NOMO-1 treated with dmso at 0.1 percent for 144 hours (cell line): ENCODE data around the gene ICAM4.
"Not testable (repeated sequence)": the region's sequence is repeated elsewhere in the genome, so short reads cannot be mapped to it uniquely, and the experiment has no call there.

ENCODE experiments used
- DNase-seq: peaks from one replicate; lab custom pipeline; 2025; ENCODE audit not compliant: unreplicated experiment; lab: John Stamatoyannopoulos, UW

ICAM4 gene, protein sequence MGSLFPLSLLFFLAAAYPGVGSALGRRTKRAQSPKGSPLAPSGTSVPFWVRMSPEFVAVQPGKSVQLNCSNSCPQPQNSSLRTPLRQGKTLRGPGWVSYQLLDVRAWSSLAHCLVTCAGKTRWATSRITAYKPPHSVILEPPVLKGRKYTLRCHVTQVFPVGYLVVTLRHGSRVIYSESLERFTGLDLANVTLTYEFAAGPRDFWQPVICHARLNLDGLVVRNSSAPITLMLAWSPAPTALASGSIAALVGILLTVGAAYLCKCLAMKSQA

DNA sequence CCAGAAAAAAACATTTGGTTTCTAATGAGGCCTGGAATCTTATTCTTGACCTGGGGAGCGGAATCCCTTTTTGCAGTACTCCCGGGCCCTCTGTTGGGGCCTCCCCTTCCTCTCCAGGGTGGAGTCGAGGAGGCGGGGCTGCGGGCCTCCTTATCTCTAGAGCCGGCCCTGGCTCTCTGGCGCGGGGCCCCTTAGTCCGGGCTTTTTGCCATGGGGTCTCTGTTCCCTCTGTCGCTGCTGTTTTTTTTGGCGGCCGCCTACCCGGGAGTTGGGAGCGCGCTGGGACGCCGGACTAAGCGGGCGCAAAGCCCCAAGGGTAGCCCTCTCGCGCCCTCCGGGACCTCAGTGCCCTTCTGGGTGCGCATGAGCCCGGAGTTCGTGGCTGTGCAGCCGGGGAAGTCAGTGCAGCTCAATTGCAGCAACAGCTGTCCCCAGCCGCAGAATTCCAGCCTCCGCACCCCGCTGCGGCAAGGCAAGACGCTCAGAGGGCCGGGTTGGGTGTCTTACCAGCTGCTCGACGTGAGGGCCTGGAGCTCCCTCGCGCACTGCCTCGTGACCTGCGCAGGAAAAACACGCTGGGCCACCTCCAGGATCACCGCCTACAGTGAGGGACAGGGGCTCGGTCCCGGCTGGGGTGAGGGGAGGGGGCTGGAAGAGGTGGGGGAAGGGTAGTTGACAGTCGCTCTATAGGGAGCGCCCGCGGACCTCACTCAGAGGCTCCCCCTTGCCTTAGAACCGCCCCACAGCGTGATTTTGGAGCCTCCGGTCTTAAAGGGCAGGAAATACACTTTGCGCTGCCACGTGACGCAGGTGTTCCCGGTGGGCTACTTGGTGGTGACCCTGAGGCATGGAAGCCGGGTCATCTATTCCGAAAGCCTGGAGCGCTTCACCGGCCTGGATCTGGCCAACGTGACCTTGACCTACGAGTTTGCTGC lies at the start of gene ICAM4:
Gene ICAM4, plus strand, starts transcription at position 153 of the 935 bp plus-strand sequence. Its CDS starts 58 bp downstream, at position 211.
- peak; percentile 68 for DNase-seq

DNA sequence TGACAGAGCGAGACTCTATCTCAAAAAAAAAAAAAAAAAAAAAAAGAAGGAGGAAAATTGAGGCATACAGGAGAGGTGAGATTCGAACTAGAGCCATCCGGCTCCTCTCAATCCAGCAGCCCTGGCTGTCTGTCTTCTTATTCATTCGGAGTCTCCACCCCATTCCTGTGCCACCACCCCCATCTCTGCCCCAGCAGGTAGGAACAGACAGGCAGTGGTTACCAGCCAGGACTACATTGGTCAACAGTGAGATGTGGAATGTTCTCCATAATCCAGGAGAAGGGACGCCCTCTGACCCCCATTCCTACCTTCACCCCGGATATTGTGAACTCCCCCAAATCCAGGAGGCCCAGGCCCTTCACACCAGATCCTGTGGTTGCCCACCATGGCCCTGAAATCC lies 49.1 kb upstream of the ICAM4 start:
- DNase-seq = no peak

DNA sequence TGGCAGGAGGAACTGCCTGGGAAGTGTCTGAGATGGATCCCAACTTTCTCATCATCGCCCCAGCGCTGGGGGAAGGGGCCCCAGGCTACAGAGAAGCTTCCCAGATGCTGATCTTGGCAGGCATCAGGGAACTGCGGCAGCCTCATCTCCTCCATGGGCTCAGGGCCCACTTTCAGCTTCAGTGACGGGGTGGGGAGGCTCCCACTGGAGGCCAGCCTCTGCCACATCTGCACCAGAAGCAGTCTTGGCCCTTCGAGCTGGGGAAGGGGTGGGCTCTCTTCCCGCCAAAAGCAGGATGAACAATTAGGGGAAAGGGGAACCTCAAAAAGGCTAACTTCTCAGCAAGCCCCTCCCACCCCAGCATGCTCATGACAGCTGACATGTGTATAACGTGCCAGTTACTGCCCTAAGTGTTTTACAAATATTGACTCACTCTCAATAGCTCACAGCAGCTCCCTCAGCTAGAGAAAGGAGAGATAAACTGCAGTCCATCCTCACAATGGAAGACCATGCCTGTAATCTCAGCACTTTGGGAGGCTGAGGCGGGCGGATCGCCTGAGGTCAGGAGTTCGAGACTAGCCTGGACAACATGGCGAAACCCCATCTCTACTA lies 48.5 kb upstream of the ICAM4 start:
- DNase-seq = no peak

DNA sequence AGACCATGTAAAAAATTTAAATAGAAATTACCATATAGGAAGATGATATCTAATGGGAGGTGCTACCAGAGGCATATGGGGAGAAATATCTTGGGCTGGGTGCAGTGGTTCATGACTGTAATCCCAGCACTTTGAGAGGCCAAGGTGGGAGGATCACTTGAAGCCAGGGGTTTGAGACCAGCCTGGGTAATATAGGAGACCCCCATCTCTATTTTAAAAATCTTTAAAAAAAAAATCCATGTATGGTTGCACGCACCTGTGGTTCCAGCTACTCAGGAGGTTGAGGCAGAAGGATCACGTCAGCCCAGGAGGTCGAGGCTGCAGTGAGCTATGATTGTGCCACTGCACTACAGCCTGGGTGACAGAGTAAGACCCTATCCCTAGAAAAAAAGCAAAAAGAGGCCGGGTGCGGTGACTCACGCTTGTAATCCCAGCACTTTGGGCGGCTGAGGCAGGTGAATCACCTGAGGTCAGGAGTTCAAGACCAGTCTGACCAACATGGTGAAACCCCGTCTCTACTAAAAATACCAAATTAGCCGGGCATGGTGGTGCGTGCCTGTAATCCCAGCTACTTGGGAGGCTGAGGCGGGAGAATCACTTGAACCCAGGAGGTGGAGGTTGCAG lies 44.8 kb upstream of the ICAM4 start:
- DNase-seq = not testable (repeated sequence)

DNA sequence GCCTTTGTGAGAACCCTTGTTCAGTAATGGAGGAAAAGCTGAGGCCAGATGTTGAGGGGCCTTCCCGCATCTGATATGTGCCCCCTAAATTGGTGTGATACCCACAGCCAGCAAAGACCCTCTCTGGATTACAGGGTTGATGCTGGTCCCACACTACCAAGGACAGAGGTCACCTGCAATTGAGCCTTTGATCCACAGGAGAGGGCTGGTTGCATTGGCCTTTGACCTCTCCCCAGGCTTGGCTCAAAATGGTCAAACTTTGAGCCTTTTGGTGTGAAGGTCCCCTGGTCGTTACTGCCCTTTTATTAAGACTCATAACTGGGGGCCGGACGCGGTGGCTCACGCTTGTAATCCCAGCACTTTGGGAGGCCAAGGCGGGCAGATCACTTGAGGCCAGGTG lies 43.1 kb upstream of the ICAM4 start:
- no peak for DNase-seq

DNA sequence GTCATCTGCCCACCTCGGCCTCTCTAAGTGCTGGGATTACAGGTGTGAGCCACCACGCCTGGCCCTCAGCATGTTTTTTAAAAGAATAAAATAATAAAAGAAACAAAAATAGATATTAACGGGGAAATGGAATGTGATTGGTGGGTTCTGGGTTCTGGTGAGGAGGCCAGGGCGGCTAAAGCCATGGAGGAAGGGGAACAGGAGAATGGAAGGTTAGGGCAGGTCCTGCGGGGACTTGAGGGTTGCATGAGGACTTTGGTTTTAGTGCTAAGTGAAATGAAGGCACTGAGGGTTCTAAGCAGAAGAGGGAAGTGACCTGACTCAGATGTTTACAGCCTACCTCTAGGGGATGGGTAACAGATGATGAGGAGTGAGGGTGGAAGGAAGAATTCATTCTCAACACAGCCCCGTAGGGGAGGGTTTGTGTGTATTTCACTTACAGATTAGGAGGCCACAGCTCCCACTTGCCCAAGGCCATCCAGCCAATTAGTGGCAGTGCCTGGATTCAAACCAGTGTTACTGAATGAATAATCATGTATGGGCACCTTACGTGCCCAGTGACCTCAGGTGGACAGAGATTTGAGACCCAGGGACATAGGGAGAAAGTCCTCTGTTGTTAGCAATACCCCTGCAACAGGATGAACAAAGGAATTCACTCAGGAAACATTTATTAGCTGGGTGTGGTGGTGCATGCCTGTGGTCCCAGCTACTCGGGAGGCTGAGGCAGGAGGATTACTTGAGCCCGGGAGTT lies 41.4 kb upstream of the ICAM4 start:
- no peak for DNase-seq

DNA sequence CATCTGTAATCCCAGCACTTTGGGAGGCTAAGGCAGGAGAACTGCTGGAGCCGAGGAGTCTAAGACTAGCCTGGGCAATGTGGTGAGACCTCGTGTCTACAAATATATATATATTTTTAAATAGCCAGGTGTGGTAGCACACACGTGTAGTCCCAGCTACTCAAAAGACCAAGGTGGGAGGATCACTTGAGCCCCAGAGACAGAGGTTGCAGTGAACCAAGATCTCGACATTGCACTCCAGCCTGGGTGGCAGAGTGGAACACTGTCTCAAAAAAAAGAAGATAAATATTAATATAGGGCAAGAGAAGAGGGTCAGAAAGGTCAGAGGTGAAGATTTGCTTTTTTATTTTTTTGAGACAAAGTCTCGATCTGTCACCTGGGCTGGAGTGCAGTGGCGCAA lies 40.2 kb upstream of the ICAM4 start:
- DNase-seq = no peak

DNA sequence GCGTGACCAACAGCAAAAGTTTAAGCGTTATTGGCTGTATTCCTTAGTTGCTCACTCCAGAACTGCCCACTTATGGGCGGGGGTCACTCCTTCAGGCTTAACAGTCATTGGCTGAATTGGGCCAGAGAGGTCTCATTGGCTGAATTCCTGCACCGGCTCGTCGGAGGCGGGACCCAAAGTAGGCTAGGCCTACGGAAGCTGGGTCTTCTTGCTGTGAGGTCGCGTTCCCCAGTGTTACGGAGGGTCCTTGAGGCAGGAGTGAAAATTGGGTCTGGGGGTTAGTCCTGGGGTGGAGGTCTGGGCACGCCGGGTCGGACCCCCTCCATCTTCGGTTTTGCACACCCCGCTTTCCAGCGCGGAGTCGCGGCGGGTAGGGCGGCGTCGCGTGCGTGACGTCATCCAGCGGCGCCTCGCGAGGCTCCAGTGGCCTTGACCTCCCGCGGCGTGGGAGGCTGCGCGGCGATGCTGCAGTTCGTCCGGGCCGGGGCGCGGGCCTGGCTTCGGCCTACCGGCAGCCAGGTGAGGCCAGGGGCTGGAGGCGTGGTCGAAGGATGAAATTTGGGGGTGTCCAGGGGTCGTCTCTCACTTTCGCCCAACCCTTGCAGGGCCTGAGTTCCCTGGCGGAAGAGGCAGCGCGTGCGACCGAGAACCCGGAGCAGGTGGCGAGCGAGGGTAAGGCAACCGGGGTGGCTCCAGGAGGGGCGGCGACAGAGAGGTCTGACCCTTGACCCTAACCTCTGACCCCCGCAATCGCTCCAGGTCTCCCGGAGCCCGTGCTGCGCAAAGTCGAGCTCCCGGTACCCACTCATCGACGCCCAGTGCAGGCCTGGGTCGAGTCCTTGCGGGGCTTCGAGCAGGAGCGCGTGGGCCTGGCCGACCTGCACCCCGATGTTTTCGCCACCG lies 34.7 kb upstream of the ICAM4 start, which contains the start of gene MRPL4:
Gene MRPL4, plus strand, starts transcription at position 423 of the 903 bp plus-strand sequence. Its CDS starts 40 bp downstream, at position 463.
- DNase-seq = peak; percentile 97

DNA sequence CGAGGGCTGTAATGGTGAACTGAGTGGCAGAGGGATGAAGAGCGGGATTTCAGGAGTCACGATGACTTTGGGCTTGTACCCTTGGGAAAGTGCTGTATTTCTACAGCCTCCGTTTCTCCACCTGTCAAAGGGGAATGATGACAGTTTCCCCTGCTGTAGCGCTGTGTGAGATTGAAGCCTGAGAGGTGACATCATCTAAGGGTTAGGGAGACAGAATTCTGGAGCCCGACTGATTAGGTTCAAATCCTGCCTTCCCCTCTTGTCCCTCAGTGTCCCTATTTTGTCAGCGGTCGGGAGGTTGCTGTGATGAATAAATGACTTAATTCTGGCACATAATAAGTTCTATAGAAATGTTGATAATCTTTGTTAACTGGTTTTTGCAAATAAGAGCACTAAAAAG lies 34.0 kb upstream of the ICAM4 start:
- no peak for DNase-seq

DNA sequence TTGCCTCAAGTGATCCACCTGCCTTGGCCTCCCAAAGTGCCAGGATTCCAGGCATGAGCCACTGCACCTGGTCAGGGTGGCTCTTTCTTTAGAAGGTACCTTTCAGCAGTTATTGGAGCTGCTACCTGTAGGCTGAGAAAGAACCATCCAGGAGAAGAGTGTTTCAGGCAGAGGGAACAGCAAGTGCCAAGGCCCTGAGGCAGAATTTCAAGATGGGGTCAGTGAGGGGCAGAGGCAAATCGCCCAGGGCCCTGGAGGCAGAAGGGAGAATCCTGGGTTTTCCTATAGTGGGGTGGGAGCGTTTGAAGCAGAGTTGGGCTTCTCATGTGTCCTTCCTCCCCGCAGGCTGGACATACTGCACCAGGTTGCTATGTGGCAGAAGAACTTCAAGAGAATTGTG lies 32.5 kb upstream of the ICAM4 start:
- DNase-seq = no peak

DNA sequence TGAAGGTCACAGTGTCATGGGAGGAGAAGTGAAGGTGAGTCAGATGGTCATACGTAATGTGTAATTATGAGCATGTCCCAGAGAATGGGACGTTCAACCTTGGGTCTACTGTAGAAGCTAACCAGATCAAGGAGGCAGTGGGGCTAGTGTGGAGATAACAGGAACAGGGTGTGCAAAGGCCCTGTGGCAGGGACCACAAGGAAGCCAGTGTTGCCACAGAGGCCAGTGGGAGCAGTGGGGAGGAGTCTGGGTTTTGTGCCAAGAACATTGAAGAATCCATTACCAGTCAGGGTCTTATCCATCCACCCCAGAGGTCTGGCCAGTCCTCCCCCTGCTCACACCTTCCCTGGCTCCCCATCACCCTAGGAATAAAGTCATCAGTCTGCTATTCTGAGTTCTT lies 31.4 kb upstream of the ICAM4 start:
- no peak for DNase-seq

DNA sequence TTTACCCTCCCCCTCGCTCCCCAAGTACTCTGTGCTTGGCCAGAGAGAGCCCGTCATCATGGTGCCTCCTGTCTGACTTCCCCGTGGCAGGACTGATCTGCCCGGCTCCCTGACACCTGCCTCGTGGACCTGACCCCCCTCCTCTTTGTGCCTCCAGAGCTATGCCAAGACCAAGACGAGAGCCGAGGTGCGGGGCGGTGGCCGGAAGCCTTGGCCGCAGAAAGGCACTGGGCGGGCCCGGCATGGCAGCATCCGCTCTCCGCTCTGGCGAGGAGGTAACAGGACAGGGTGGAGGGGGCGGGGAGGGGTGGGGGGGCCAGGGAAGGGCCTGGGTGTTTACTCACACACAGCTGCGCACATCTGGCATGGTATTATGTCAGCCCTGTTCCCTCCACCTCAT lies 30.2 kb upstream of the ICAM4 start:
- DNase-seq = no peak

DNA sequence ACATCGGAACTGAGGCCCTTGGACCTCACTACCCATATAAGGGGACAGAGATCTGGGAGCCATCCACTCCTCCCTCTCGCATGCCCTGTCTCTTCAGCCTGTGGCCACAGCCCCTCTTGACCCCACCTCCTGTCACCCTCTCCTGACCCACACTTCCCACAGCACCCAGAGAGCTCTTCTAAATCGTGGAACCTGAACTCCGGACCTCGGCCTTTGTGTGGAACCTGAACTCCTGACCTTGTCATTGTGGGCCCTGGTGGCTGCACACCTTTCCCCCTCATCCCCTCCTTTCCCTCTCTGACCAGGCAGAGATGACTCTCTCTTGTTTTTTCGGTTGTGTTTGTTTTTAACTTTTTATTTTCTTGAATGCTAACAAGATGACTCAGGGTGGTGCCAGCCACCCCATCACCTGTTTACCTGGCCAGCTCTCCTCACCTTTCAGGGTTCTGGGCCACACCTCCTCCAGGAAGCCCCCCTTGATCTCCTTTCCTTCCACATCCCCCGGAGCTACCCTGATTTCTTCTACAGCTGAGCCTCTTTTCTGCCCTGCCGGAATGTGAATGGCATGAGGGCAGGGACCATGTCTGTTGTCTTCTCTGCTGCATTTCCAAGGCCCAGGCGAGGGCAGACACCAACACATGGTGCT lies 29.7 kb upstream of the ICAM4 start:
- no peak for DNase-seq

DNA sequence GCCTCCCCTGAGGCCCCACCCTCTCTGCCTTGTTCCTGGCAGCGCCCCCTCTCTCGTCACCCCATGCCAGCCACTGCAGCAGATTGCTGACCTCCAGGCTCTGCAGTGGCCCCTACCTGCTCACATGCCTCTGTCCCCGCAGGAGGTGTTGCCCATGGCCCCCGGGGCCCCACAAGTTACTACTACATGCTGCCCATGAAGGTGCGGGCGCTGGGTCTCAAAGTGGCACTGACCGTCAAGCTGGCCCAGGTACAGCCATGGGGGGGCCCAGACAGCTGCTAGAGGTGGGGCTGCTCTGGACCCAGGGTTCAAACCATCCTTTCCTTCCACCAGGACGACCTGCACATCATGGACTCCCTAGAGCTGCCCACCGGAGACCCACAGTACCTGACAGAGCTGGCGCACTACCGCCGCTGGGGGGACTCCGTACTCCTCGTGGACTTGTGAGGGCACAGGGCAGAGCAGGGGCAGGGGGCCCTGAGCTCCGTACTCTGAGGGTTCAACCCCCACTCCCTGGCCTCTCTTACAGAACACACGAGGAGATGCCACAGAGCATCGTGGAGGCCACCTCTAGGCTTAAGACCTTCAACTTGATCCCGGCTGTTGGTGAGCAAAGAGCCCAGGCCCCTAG lies 28.6 kb upstream of the ICAM4 start:
- DNase-seq = no peak

DNA sequence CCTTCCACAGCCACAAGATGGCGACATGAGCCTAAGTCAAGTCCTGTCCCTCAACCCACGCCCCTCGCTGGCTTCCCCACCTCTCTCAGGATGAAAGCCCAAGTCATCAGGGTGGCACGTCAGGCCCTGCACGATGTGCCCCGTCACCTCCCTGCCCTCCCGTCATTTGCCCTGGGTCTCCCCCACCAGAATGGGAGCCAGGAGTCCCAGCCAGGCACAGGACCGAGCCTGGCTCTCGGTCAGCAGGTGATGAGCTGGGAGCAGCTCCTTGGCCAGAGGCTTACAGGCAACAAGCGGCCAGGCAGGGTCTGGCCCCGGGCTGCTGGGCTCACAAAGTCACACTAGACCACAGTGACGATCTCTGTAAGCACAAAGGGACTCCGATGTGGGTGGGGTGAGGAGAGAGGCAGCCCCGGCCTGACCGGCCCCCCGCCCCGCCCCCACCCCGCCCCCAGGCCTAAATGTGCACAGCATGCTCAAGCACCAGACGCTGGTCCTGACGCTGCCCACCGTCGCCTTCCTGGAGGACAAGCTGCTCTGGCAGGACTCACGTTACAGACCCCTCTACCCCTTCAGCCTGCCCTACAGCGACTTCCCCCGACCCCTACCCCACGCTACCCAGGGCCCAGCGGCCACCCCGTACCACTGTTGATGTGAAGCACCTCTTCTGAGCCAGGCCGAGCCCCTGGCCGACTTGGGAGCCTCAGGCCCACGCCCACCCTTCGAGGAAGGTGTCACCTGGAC lies 27.4 kb upstream of the ICAM4 start:
- DNase-seq = peak; percentile 62

DNA sequence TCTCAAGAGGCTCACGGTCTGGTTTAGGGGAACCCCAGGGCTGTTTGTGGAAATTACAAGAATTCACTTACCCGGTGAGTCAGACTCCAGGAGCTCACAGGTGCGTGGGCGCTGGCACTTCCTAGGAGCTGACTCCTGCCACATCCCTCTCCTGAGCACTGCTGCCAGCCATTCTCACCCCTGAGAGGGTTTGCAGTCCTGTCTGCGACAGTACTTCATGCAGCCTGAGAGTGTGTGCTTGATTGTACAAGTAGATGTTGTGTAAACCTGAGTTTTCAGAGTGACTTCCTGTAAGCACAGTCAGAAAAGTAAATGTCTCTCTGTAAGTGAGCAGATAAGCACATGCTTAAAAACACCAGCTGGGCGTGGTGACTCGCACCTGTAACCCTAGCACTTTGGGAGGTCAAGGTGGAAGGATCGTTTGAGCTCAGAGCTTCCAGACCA lies 26.6 kb upstream of the ICAM4 start:
- DNase-seq = no peak

DNA sequence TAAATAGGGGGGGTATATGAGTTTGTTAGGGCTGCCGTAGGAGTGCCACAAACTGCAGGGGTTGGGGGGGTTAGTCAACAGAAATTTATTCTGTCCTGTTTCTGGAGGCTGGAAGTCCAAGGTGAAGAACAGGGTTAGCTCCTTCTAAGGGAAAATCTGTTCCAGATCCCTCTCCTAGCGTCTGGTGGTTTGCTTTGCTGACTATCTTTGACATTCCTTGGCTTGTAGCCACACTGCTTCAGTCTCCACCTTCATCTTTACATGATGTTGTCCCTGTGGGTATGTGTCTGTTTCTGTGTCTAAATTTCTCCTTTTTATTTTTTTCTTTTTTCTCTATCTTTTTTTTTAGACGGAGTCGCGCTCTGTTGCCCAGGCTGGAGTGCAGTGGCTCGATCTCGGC lies 24.0 kb upstream of the ICAM4 start:
- no peak for DNase-seq

DNA sequence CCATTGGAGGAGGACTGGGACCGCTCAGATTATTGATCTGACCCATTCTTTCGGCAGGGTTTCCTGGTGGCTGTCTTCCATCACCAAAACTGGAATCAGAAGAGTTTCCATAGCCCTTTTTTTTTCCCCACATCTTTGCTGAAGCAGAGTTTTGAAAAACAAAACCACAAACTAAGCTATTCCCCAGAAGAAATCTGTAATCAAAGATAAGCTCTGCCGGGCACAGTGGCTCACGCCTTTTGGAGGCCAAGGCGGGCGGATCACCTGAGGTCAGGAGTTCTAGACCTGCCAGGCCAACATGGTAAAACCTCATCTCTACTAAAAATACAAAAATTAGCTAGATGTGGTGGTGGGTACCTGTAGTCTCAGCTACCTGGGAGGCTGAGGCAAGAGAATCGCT lies 20.0 kb upstream of the ICAM4 start:
- no peak for DNase-seq
